Smooth muscle cell of trachea (primary cell): Measurements from ENCODE around the gene NEUROD1. TPM values are rescaled to one million over a fixed set of nuclear protein-coding genes. Genes with fewer than 3 reads are reported as not detected.

Experiments used
- total RNA-seq: library from RNA; depleted of rRNA; stranded (reverse); fragments of >200 nt; gene quantifications from 2 replicates; pipeline ENCODE4 v1.2.1, GENCODE V29; 2014

The NEUROD1 gene
- not detected in 2 replicates for total RNA-seq

DNA sequence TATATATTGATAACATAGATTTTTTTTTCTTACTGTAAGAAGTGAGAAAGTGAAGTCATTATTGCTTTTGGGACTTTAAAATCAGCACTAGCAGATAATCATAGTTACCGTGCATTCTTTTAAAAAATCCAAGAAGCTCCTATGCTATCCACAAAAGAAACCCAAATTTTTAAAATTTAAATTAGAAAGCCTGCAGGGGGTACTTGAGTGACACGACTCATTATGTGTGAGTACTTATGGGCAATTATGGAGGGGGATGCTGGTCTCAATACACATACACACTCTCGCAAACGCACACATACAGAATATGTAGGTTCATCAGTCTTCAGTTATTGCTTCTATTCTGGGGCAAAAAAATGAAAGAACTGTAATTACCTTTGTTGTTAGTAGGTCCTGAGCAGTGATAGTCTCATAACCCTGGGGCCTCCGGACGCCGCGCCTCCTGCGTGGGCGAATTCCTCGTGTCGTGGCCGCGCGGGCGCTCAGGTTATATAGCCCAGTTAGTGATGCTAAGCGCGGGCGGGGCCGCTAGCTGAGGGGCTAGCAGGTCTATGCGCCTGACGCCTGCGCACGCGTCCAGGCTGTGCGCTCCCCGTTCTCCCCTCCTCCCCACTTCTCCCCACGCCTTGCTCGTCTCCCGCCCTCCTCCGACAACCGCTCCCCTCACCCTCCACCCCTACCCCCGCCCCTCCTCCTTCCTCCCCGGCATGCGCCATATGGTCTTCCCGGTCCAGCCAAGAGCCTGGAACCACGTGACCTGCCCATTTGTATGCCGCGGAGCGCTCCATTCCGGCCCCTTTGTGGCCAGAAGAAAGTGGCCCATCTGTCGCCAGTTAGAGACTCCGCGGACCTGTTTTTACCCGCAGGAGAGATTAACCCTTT, at the start of gene NEUROD1:
TSS of gene NEUROD1 (minus strand) at position 463 of the 882 bp plus-strand sequence. CDS start 1,657 bp downstream, outside the sequence.

DNA sequence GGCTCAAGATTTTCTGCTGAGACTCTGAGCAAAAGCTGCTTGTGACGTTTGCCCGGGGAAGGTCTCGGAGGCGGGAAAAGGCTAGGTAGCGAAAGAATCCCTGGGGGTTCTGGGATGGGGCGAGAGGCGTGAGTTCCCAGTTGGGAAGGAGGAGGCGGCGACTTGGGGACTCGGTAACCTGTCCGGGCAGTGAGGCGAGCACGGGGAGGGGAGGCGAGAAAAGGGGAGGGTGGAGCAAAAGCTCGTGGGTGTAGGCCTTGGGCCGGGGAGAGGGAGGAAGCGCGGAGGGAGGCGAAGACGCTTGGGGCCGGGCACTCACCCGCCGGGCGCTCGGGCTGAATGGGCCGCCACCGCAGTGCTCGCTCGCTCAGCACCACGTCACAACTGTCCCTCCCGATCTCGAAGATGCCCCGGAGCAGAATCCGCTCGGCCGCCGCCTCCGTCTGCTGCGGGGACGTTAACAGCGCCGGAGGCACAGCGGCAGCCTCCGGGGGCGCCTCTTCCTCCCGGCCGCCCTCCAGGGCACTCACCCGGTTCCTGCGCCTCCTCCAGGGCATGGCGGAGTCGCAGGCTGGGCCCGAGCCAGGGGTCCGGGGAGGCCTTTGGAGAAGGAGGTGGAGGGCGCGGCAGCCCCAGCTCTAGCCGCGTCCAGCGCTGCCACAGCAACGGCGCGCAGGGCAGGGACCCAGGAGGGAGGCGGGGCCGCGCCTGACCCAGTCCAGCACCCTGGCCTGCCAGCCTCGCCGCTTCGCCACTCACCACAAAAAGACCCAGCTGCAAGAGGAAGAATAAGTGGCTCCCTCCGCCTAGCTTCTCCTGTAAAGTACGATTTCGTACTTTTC, 23.6 kb downstream of the NEUROD1 start, which contains the start of gene CERKL:
TSS of gene CERKL (minus strand) at position 656 of the 842 bp plus-strand sequence. CDS start at position 557, 99 bp downstream.

Other genes with a start within 250 kb of the NEUROD1 start
- 81.6 and 92.3 TPM in 2 replicates for gene ITGA4, start 223.1 kb downstream of the NEUROD1 start, total RNA-seq
- gene CERKL, start 23.4 kb downstream of the NEUROD1 start, total RNA-seq: 0.15 and 0.17 TPM in 2 replicates
- gene ITPRID2, start 211.2 kb upstream of the NEUROD1 start, total RNA-seq: 175 and 289 TPM in 2 replicates